Measurements from ENCODE around the gene SLC51A. TPM values are rescaled to one million over a fixed set of nuclear protein-coding genes. Genes with fewer than 3 reads are reported as not detected.
"Not testable (repeated sequence)": the region's sequence is repeated elsewhere in the genome, so short reads cannot be mapped to it uniquely, and the experiment has no call there.

Gene SLC51A
- total and polyA plus RNA-seq, 2 experiments from 2014 or later, result 6.0 TPM; not detected in 1

- Histone ChIP-seq H3K4me2 (ENCODE audit: unreplicated experiment) (no peak overlapping the region), H3K9me3 (ENCODE audit: low read depth) (no peaks in the 10 kb centered on the region), H3K9ac (no peak overlapping the region), H3K27me3 (replicated peaks; ENCODE audit: insufficient read depth) (no peaks in the 10 kb centered on the region), H3K79me2 (ENCODE audit: insufficient read depth) (no peaks in the 10 kb centered on the region), H3K4me1 (ENCODE audit: insufficient read depth) (no peaks in the 10 kb centered on the region), H3K27ac (no peak overlapping the region), H3K4me3 (no peak overlapping the region), H3K36me3 (ENCODE audit: low read depth) (peaks cover 50% of the 10 kb centered on the region), H3F3A (ENCODE audit: insufficient read depth) (no peaks in the 10 kb centered on the region), H4K20me1 (ENCODE audit: insufficient read depth) (no peaks in the 10 kb centered on the region), H2AFZ (no peak overlapping the region), H3K9me2 (ENCODE audit: insufficient read depth) (no peaks in the 10 kb centered on the region)
- DNase-seq, result no peak
- TF ChIP-seq EZH2phosphoT487 (IDR thresholded peaks at IDR 0.05; ENCODE audit: insufficient read depth, low read depth) (no peak), EZH2 (IDR thresholded peaks at IDR 0.05; ENCODE audit: insufficient read depth, poor library complexity, severe bottlenecking) (no peak)
- in situ Hi-C loops (cut with MboI), result no loop called here
- 96 to 97% methylated on average over 4 of the region's 4 CpGs for WGBS, 2 experiments (ENCODE audit: low coverage in 1 of 2, low lambda C conversion rate in 2 of 2, missing lambda C conversion rate in 2 of 2)
These were observed 24.1 kb downstream of the SLC51A start for GRCh38 chr3:196240424-196240823.

- no peaks in the 10 kb centered on the region for H4K20me1 ChIP-seq (ENCODE audit: insufficient read depth)
- no peaks in the 10 kb centered on the region for H3K79me2 ChIP-seq (ENCODE audit: insufficient read depth)
- no peaks in the 10 kb centered on the region for H3F3A ChIP-seq (ENCODE audit: insufficient read depth)
- no peak overlapping the region for H3K27ac ChIP-seq
- TF ChIP-seq EZH2 (IDR thresholded peaks at IDR 0.05; ENCODE audit: insufficient read depth, poor library complexity, severe bottlenecking) (no peak), EZH2phosphoT487 (IDR thresholded peaks at IDR 0.05; ENCODE audit: insufficient read depth, low read depth) (no peak)
- no peaks in the 10 kb centered on the region for H3K9me3 ChIP-seq (ENCODE audit: low read depth)
- no peaks in the 10 kb centered on the region for H3K9me2 ChIP-seq (ENCODE audit: insufficient read depth)
- H3K4me3 ChIP-seq, result no peak overlapping the region
- H3K36me3 ChIP-seq (ENCODE audit: low read depth), result peaks cover 51% of the 10 kb centered on the region
- H3K27me3 ChIP-seq (replicated peaks; ENCODE audit: insufficient read depth), result no peaks in the 10 kb centered on the region
- WGBS, 2 experiments (ENCODE audit: low coverage in 1 of 2, low lambda C conversion rate in 2 of 2, missing lambda C conversion rate in 2 of 2), result 92% methylated on average over 8 of the region's 8 CpGs
- DNase-seq, result no peak
- H3K4me2 ChIP-seq (ENCODE audit: unreplicated experiment), result no peak overlapping the region
- H3K9ac ChIP-seq, result no peak overlapping the region
- H2AFZ ChIP-seq, result no peak overlapping the region
- in situ Hi-C loops (cut with MboI), result no loop called here
- no peaks in the 10 kb centered on the region for H3K4me1 ChIP-seq (ENCODE audit: insufficient read depth)
These were observed 25.4 kb downstream of the SLC51A start for GRCh38 chr3:196241704-196242103.

- in situ Hi-C loops (cut with MboI); H3K4me2 ChIP-seq (ENCODE audit: unreplicated experiment); H4K20me1 ChIP-seq (ENCODE audit: insufficient read depth); H3K4me1 ChIP-seq (ENCODE audit: insufficient read depth); H3K9ac ChIP-seq; H3K4me3 ChIP-seq; H3K27ac ChIP-seq; H3K27me3 ChIP-seq (replicated peaks; ENCODE audit: insufficient read depth); H3F3A ChIP-seq (ENCODE audit: insufficient read depth); H2AFZ ChIP-seq; H3K9me2 ChIP-seq (ENCODE audit: insufficient read depth); DNase-seq; H3K9me3 ChIP-seq (ENCODE audit: low read depth): not testable (repeated sequence)
- Histone ChIP-seq H3K36me3 (ENCODE audit: low read depth) (peaks cover 49% of the 10 kb centered on the region), H3K79me2 (ENCODE audit: insufficient read depth) (peaks cover 22% of the 10 kb centered on the region)
- 96 to 100% methylated on average over 3 to 34 of the region's 34 CpGs for WGBS, 2 experiments (ENCODE audit: low coverage in 1 of 2, low lambda C conversion rate in 2 of 2, missing lambda C conversion rate in 2 of 2)
These were observed 27.8 kb downstream of the SLC51A start for GRCh38 chr3:196244166-196244565.

GRCh38 chr3:196246612-196247308 lies 30.4 kb downstream of the SLC51A start:
- Histone ChIP-seq H4K20me1 (ENCODE audit: insufficient read depth) (no peaks in the 10 kb centered on the region), H3K9me2 (ENCODE audit: insufficient read depth) (no peaks in the 10 kb centered on the region), H3K27ac (no peak overlapping the region), H3F3A (ENCODE audit: insufficient read depth) (no peaks in the 10 kb centered on the region), H3K9ac (no peak overlapping the region), H3K79me2 (ENCODE audit: insufficient read depth) (peaks cover 47% of the 10 kb centered on the region), H3K36me3 (ENCODE audit: low read depth) (peaks cover 25% of the 10 kb centered on the region), H2AFZ (no peak overlapping the region), H3K4me2 (ENCODE audit: unreplicated experiment) (no peak overlapping the region), H3K4me3 (no peak overlapping the region), H3K27me3 (replicated peaks; ENCODE audit: insufficient read depth) (no peaks in the 10 kb centered on the region), H3K4me1 (ENCODE audit: insufficient read depth) (no peaks in the 10 kb centered on the region), H3K9me3 (ENCODE audit: low read depth) (no peaks in the 10 kb centered on the region)
- TF ChIP-seq EZH2phosphoT487 (IDR thresholded peaks at IDR 0.05; ENCODE audit: insufficient read depth, low read depth) (no peak), EZH2 (IDR thresholded peaks at IDR 0.05; ENCODE audit: insufficient read depth, poor library complexity, severe bottlenecking) (no peak)
- 90 to 92% methylated on average over 13 of the region's 13 CpGs for WGBS, 2 experiments (ENCODE audit: low coverage in 1 of 2, low lambda C conversion rate in 2 of 2, missing lambda C conversion rate in 2 of 2)
- DNase-seq, result peak; percentile 34
- in situ Hi-C loops (cut with MboI), result no loop called here

Data from GM23248 (cell line).